ENCODE measurements around the gene CSNK1D.
"Not testable (repeated sequence)": the region's sequence is repeated elsewhere in the genome, so short reads cannot be mapped to it uniquely, and the experiment has no call there.

Gene CSNK1D

DNA sequence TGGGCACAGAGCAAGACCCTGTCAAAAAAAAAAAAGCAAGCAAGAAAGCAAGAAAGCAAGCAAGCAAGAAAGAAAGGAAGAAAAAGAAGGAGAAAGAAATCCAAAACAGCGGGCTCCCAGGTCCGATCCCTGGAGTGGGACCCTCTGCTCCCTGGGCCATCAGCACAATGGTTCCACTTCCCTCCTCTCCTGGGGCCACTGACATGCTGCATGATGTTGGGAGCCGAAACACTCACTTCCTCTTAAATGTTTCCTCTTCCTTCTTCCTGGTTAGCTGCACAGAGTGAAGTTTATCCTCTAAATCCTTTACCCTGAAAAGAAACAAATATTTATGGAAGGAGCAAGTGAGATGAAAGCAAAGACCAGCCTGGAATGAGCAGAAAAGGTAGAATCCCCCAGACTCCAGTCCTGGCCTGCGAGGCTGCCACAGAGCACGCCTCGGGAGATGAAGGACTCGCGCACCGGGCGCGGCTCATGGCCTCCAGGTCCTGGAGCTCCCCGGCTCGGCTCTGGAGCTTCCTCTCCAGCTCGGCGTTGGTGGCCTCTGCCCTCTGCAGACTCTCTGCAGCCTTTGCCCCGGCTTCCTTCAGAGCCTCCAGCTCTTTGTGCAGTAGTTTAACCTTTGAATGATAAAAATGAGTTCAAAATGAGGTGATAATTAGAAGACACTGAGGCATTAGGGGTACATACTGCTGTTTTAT, 79.8 kb downstream of the CSNK1D start:
- TF ChIP-seq, protein P1, sequence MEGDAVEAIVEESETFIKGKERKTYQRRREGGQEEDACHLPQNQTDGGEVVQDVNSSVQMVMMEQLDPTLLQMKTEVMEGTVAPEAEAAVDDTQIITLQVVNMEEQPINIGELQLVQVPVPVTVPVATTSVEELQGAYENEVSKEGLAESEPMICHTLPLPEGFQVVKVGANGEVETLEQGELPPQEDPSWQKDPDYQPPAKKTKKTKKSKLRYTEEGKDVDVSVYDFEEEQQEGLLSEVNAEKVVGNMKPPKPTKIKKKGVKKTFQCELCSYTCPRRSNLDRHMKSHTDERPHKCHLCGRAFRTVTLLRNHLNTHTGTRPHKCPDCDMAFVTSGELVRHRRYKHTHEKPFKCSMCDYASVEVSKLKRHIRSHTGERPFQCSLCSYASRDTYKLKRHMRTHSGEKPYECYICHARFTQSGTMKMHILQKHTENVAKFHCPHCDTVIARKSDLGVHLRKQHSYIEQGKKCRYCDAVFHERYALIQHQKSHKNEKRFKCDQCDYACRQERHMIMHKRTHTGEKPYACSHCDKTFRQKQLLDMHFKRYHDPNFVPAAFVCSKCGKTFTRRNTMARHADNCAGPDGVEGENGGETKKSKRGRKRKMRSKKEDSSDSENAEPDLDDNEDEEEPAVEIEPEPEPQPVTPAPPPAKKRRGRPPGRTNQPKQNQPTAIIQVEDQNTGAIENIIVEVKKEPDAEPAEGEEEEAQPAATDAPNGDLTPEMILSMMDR (IDR thresholded peaks at IDR 0.05; ENCODE audit: extremely low read depth, missing control alignments) = no peak

GRCh38 chr17:82193050-82193449, 80.5 kb downstream of the CSNK1D start:
- not testable (repeated sequence) for DNase-seq (ENCODE audit: low spot score)

More for the DNA sequence above, 79.8 kb downstream of the CSNK1D start:
- no peak for DNase-seq (ENCODE audit: low spot score)
